ENCODE data around the gene IGSF1.

- TF ChIP-seq POLR2A (IDR thresholded peaks at IDR 0.05): no peak
- TF ChIP-seq CTCF (IDR thresholded peaks at IDR 0.05): no peak
- no peak for TF ChIP-seq EP300 (IDR thresholded peaks at IDR 0.05)
- no peak for TF ChIP-seq POLR2AphosphoS5 (IDR thresholded peaks at IDR 0.05)
Measured at GRCh38 chrX:131301155-131301554, 12.0 kb upstream of the IGSF1 start.

Data from sigmoid colon (tissue), 4 donors.